HEK293 (cell line): Measurements from ENCODE around the gene CDCP1.

Experiments
- CTCF ChIA-PET: fragments of 350-600 bp; formaldehyde crosslinking; extraction: SDS; loops from one replicate; lab custom pipeline; 2021; ENCODE audit warnings: antibody characterized with exemption; lab: Yijun Ruan, JAX
- POLR2A ChIA-PET: fragments of 300-600 bp; formaldehyde crosslinking; extraction: SDS; loops from one replicate; lab custom pipeline; 2020; ENCODE audit warnings: antibody characterized with exemption, inconsistent platforms; lab: Yijun Ruan, JAX
- H3K27ac ChIP-seq: fragments of 200-500 bp; sonication (Bioruptor generic); 2 replicates; pipeline ENCODE4 v1.5.1; 2014; ENCODE audit warnings: low read depth, low read length, control low read depth, inconsistent platforms; ENCODE audit errors: extremely low read depth
- H3K36me3 ChIP-seq, 2 experiments: fragments of 200-500 bp in 1 of 2; sonication (Bioruptor generic) in 1 of 2; 1 replicate in 1 of 2; 2 replicates in 1 of 2; pipeline ENCODE4 v1.5.1; 2014 to 2017; ENCODE audit warnings: inconsistent platforms in 2 of 2, low read length in 2 of 2; ENCODE audit not compliant: control insufficient read depth in 2 of 2, insufficient read depth in 1 of 2
- H3K4me1 ChIP-seq: fragments of 200-500 bp; sonication (Bioruptor generic); 2 replicates; pipeline ENCODE4 v1.5.1; 2014; ENCODE audit warnings: mild to moderate bottlenecking, low read length, inconsistent platforms; ENCODE audit not compliant: control insufficient read depth, insufficient read depth
- H3K4me3 ChIP-seq: 2 replicates; pipeline ENCODE4 v1.5.1; 2011; ENCODE audit warnings: low read depth, mild to moderate bottlenecking, control low read depth, low read length, moderate library complexity
- H3K9me3 ChIP-seq: fragments of 200-500 bp; sonication (Bioruptor generic); 2 replicates; pipeline ENCODE4 v1.5.1; 2014; ENCODE audit warnings: low read depth, low read length, inconsistent platforms; ENCODE audit not compliant: control insufficient read depth, insufficient read depth
- BCL6B ChIP-seq: fragments of 450-650 bp; formaldehyde crosslinking; IDR thresholded peaks from 2 replicates; pipeline ENCODE4 v1.5.1; 2017; ENCODE audit warnings: missing biosample characterization, missing genetic modification characterization
- SCRT1 ChIP-seq: fragments of 450-650 bp; formaldehyde crosslinking; IDR thresholded peaks from 2 replicates; pipeline ENCODE4 v1.5.1; 2016; ENCODE audit warnings: missing biosample characterization, missing genetic modification characterization, borderline replicate concordance
- SP2 ChIP-seq: fragments of 450-650 bp; formaldehyde crosslinking; IDR thresholded peaks from 2 replicates; pipeline ENCODE4 v1.5.1; 2016; ENCODE audit warnings: missing biosample characterization, missing genetic modification characterization
- SP7 ChIP-seq: fragments of 450-650 bp; formaldehyde crosslinking; IDR thresholded peaks from 2 replicates; pipeline ENCODE4 v1.5.1; 2016; ENCODE audit warnings: missing biosample characterization, missing genetic modification characterization
- YY1 ChIP-seq: fragments of 450-650 bp; formaldehyde crosslinking; IDR thresholded peaks from 2 replicates; pipeline ENCODE4 v1.5.1; 2018; ENCODE audit warnings: missing biosample characterization, missing genetic modification characterization
- ZBTB21 ChIP-seq: fragments of 450-650 bp; formaldehyde crosslinking; IDR thresholded peaks from 2 replicates; pipeline ENCODE4 v1.5.1; 2017; ENCODE audit warnings: missing biosample characterization, missing genetic modification characterization
- ZBTB48 ChIP-seq: fragments of 450-650 bp; formaldehyde crosslinking; IDR thresholded peaks from 2 replicates; pipeline ENCODE4 v1.5.1; 2016; ENCODE audit warnings: missing biosample characterization, missing genetic modification characterization
- ZFP37 ChIP-seq: fragments of 450-650 bp; formaldehyde crosslinking; IDR thresholded peaks from 2 replicates; pipeline ENCODE4 v1.5.1; 2016; ENCODE audit warnings: missing biosample characterization, missing genetic modification characterization
- ZFP69B ChIP-seq: fragments of 450-650 bp; formaldehyde crosslinking; IDR thresholded peaks from 2 replicates; pipeline ENCODE4 v1.5.1; 2016; ENCODE audit warnings: missing biosample characterization, missing genetic modification characterization
- ZNF140 ChIP-seq: fragments of 450-650 bp; formaldehyde crosslinking; IDR thresholded peaks from 2 replicates; pipeline ENCODE4 v1.5.1; 2016; ENCODE audit warnings: missing biosample characterization, missing genetic modification characterization
- ZNF280C ChIP-seq: fragments of 450-650 bp; formaldehyde crosslinking; IDR thresholded peaks from 2 replicates; pipeline ENCODE4 v1.5.1; 2016; ENCODE audit warnings: missing biosample characterization, missing genetic modification characterization
- ZNF354C ChIP-seq: fragments of 450-650 bp; formaldehyde crosslinking; IDR thresholded peaks from 2 replicates; pipeline ENCODE4 v1.5.1; 2016; ENCODE audit warnings: missing biosample characterization, missing genetic modification characterization, low read depth, borderline replicate concordance
- ZNF501 ChIP-seq: fragments of 450-650 bp; formaldehyde crosslinking; IDR thresholded peaks from 2 replicates; pipeline ENCODE4 v1.5.1; 2016; ENCODE audit warnings: missing biosample characterization, missing genetic modification characterization
- ZNF514 ChIP-seq: fragments of 450-650 bp; formaldehyde crosslinking; IDR thresholded peaks from 2 replicates; pipeline ENCODE4 v1.5.1; 2016; ENCODE audit warnings: missing biosample characterization, missing genetic modification characterization
- ZNF600 ChIP-seq: fragments of 450-650 bp; formaldehyde crosslinking; IDR thresholded peaks from 2 replicates; pipeline ENCODE4 v1.5.1; 2016; ENCODE audit warnings: missing biosample characterization, missing genetic modification characterization
- ZNF664 ChIP-seq: fragments of 450-650 bp; formaldehyde crosslinking; IDR thresholded peaks from 2 replicates; pipeline ENCODE4 v1.5.1; 2016; ENCODE audit warnings: missing biosample characterization, missing genetic modification characterization
- TF ChIP-seq, protein P1 (sequence below): fragments of 450-650 bp; formaldehyde crosslinking; IDR thresholded peaks from 2 replicates; pipeline ENCODE4 v1.5.1; 2016; ENCODE audit warnings: missing biosample characterization, missing genetic modification characterization
- TF ChIP-seq, protein P2 (sequence below): fragments of 450-650 bp; formaldehyde crosslinking; IDR thresholded peaks from 2 replicates; pipeline ENCODE4 v1.5.1; 2017; ENCODE audit warnings: missing biosample characterization, mild to moderate bottlenecking, missing genetic modification characterization, moderate library complexity
- TF ChIP-seq, protein P3 (sequence below): fragments of 450-650 bp; formaldehyde crosslinking; IDR thresholded peaks from 2 replicates; pipeline ENCODE4 v1.5.1; 2016; ENCODE audit warnings: missing biosample characterization, missing genetic modification characterization
- TF ChIP-seq, protein P4 (sequence below): fragments of 450-650 bp; formaldehyde crosslinking; IDR thresholded peaks from 2 replicates; pipeline ENCODE4 v1.5.1; 2016; ENCODE audit warnings: missing biosample characterization, missing genetic modification characterization

CDCP1 gene

DNA sequence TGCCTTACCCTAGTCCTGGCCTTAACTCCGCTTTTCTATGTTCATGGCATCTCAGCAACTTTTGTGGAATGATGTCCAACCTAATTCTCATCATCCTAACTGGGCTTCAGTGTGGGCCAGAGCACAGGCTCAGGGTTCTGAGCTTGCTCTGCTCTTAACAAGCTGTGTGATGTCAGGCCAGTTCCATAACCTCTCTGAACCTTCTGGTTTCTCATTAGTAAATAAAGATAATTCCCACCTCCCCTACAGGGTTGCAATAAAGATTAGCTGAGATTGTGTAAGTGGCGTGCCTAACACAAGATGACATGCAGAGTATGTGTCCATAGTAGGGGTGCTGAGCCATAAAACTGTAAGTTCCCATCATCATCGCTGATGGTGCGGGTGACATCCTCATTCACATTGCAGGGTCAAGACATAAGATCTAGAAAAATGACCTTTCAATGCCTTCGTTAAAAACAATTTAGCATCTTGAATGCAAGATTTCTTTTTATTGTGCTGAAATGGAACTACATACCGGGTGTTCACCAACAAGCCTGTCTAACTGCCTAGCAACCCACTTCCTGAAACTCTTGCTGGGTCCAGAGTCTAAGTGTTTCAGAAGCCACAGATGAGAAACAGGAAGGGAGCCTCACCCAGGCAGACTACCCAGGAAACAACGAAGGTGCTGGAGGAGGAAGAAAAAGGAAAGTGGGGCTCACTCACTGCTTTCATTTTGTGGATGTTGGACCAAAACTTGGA, 36.2 kb downstream of the CDCP1 start:
- ChIA-PET POLR2A (no interaction called here), CTCF (no interaction called here)
- no peak for TF ChIP-seq ZNF280C
- no peak for TF ChIP-seq ZBTB21
- TF ChIP-seq, protein P1, sequence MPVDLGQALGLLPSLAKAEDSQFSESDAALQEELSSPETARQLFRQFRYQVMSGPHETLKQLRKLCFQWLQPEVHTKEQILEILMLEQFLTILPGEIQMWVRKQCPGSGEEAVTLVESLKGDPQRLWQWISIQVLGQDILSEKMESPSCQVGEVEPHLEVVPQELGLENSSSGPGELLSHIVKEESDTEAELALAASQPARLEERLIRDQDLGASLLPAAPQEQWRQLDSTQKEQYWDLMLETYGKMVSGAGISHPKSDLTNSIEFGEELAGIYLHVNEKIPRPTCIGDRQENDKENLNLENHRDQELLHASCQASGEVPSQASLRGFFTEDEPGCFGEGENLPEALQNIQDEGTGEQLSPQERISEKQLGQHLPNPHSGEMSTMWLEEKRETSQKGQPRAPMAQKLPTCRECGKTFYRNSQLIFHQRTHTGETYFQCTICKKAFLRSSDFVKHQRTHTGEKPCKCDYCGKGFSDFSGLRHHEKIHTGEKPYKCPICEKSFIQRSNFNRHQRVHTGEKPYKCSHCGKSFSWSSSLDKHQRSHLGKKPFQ (tag by site-specific recombination), result no peak
- no peak for TF ChIP-seq YY1 (tag by site-specific recombination)
- TF ChIP-seq ZBTB48 (tag by site-specific recombination), result no peak
- no peak for TF ChIP-seq ZNF664 (tag by site-specific recombination)
- TF ChIP-seq ZNF501 (tag by site-specific recombination), result no peak
- no peak for TF ChIP-seq ZNF514 (tag by site-specific recombination)
- TF ChIP-seq ZNF600 (tag by site-specific recombination), result no peak
- no peak for TF ChIP-seq SP2 (tag by site-specific recombination)
- TF ChIP-seq ZNF140, result no peak
- TF ChIP-seq, protein P2, sequence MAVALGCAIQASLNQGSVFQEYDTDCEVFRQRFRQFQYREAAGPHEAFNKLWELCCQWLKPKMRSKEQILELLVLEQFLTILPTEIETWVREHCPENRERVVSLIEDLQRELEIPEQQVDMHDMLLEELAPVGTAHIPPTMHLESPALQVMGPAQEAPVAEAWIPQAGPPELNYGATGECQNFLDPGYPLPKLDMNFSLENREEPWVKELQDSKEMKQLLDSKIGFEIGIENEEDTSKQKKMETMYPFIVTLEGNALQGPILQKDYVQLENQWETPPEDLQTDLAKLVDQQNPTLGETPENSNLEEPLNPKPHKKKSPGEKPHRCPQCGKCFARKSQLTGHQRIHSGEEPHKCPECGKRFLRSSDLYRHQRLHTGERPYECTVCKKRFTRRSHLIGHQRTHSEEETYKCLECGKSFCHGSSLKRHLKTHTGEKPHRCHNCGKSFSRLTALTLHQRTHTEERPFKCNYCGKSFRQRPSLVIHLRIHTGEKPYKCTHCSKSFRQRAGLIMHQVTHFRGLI (tag by site-specific recombination), result no peak
- TF ChIP-seq SP7, result no peak
- Histone ChIP-seq H3K9me3 (no peaks in the 10 kb centered on the region), H3K4me1 (no peaks in the 10 kb centered on the region), H3K27ac (no peak overlapping the region), H3K36me3 (no peaks in the 10 kb centered on the region), H3K4me3 (no peak overlapping the region)

- POLR2A ChIA-PET, result no interaction called here
- no peak overlapping the region for H3K27ac ChIP-seq
- H3K4me3 ChIP-seq, result no peak overlapping the region
- H3K9me3 ChIP-seq, result no peaks in the 10 kb centered on the region
- CTCF ChIA-PET, result no interaction called here
- H3K36me3 ChIP-seq, result no peaks in the 10 kb centered on the region
- no peaks in the 10 kb centered on the region for H3K4me1 ChIP-seq
- TF ChIP-seq SCRT1 (no peak), ZFP69B (tag by site-specific recombination) (no peak), BCL6B (tag by site-specific recombination) (no peak), ZNF501 (tag by site-specific recombination) (no peak), ZFP37 (no peak), ZNF354C (tag by site-specific recombination) (no peak)
- TF ChIP-seq, protein P3, sequence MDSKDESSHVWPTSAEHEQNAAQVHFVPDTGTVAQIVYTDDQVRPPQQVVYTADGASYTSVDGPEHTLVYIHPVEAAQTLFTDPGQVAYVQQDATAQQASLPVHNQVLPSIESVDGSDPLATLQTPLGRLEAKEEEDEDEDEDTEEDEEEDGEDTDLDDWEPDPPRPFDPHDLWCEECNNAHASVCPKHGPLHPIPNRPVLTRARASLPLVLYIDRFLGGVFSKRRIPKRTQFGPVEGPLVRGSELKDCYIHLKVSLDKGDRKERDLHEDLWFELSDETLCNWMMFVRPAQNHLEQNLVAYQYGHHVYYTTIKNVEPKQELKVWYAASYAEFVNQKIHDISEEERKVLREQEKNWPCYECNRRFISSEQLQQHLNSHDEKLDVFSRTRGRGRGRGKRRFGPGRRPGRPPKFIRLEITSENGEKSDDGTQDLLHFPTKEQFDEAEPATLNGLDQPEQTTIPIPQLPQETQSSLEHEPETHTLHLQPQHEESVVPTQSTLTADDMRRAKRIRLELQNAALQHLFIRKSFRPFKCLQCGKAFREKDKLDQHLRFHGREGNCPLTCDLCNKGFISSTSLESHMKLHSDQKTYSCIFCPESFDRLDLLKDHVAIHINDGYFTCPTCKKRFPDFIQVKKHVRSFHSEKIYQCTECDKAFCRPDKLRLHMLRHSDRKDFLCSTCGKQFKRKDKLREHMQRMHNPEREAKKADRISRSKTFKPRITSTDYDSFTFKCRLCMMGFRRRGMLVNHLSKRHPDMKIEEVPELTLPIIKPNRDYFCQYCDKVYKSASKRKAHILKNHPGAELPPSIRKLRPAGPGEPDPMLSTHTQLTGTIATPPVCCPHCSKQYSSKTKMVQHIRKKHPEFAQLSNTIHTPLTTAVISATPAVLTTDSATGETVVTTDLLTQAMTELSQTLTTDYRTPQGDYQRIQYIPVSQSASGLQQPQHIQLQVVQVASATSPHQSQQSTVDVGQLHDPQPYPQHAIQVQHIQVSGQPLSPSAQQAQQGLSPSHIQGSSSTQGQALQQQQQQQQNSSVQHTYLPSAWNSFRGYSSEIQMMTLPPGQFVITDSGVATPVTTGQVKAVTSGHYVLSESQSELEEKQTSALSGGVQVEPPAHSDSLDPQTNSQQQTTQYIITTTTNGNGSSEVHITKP, result no peak
- TF ChIP-seq, protein P4, sequence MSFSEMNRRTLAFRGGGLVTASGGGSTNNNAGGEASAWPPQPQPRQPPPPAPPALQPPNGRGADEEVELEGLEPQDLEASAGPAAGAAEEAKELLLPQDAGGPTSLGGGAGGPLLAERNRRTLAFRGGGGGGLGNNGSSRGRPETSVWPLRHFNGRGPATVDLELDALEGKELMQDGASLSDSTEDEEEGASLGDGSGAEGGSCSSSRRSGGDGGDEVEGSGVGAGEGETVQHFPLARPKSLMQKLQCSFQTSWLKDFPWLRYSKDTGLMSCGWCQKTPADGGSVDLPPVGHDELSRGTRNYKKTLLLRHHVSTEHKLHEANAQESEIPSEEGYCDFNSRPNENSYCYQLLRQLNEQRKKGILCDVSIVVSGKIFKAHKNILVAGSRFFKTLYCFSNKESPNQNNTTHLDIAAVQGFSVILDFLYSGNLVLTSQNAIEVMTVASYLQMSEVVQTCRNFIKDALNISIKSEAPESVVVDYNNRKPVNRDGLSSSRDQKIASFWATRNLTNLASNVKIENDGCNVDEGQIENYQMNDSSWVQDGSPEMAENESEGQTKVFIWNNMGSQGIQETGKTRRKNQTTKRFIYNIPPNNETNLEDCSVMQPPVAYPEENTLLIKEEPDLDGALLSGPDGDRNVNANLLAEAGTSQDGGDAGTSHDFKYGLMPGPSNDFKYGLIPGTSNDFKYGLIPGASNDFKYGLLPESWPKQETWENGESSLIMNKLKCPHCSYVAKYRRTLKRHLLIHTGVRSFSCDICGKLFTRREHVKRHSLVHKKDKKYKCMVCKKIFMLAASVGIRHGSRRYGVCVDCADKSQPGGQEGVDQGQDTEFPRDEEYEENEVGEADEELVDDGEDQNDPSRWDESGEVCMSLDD (tag by site-specific recombination), result no peak
Measured at GRCh38 chr3:45106874-45107273, 39.3 kb downstream of the CDCP1 start.
